HG02763 (cell line): Measurements from ENCODE around the gene STAB1.

ENCODE experiments used
- ATAC-seq: cut with Tn5 transposase; IDR thresholded peaks from one replicate; pipeline ENCODE4 v1.9.1; 2021; ENCODE audit warnings: mild to moderate bottlenecking, moderate library complexity; ENCODE audit not compliant: unreplicated experiment

STAB1 gene

GRCh38 chr3:52458031-52458760 lies 36.9 kb upstream of the STAB1 start:
- ATAC-seq, result no peak

- no peak for ATAC-seq
Measured at GRCh38 chr3:52458770-52459545, 36.2 kb upstream of the STAB1 start.

GRCh38 chr3:52461874-52462273 lies 33.3 kb upstream of the STAB1 start:
- no peak for ATAC-seq

- ATAC-seq, result no peak
Measured at GRCh38 chr3:52463416-52463815, 31.7 kb upstream of the STAB1 start.

- ATAC-seq, result no peak
Measured at GRCh38 chr3:52468336-52468735, 26.8 kb upstream of the STAB1 start.

- no peak for ATAC-seq
Measured at GRCh38 chr3:52469001-52469400, 26.1 kb upstream of the STAB1 start.

- ATAC-seq, result no peak
Measured at GRCh38 chr3:52470920-52471319, 24.2 kb upstream of the STAB1 start.

- no peak for ATAC-seq
Measured at GRCh38 chr3:52471371-52472238, 23.5 kb upstream of the STAB1 start.

- no peak for ATAC-seq
Measured at GRCh38 chr3:52472239-52473000, 22.7 kb upstream of the STAB1 start.

GRCh38 chr3:52473026-52473425 lies 22.1 kb upstream of the STAB1 start:
- ATAC-seq, result no peak

- ATAC-seq, result no peak
Measured at GRCh38 chr3:52477076-52477795, 17.9 kb upstream of the STAB1 start.

- no peak for ATAC-seq
Measured at GRCh38 chr3:52477796-52478095, 17.4 kb upstream of the STAB1 start.

GRCh38 chr3:52479037-52479876 lies 15.9 kb upstream of the STAB1 start:
- no peak for ATAC-seq

GRCh38 chr3:52479877-52480575 lies 15.1 kb upstream of the STAB1 start:
- no peak for ATAC-seq

- no peak for ATAC-seq
Measured at GRCh38 chr3:52480768-52481715, 14.1 kb upstream of the STAB1 start.

GRCh38 chr3:52481819-52482521 lies 13.2 kb upstream of the STAB1 start:
- no peak for ATAC-seq

- no peak for ATAC-seq
Measured at GRCh38 chr3:52483081-52483480, 12.1 kb upstream of the STAB1 start.
